HG03103 (cell line): Measurements from ENCODE around the gene NDUFAF2.
"Not testable (repeated sequence)": the region's sequence is repeated elsewhere in the genome, so short reads cannot be mapped to it uniquely, and the experiment has no call there.

Source experiments
- ATAC-seq: cut with Tn5 transposase; IDR thresholded peaks from one replicate; pipeline ENCODE4 v1.9.1; 2021; ENCODE audit warnings: low read depth; ENCODE audit not compliant: unreplicated experiment

NDUFAF2 gene

GRCh38 chr5:61047346-61047745, 102.3 kb downstream of the NDUFAF2 start:
- ATAC-seq, result no peak

DNA sequence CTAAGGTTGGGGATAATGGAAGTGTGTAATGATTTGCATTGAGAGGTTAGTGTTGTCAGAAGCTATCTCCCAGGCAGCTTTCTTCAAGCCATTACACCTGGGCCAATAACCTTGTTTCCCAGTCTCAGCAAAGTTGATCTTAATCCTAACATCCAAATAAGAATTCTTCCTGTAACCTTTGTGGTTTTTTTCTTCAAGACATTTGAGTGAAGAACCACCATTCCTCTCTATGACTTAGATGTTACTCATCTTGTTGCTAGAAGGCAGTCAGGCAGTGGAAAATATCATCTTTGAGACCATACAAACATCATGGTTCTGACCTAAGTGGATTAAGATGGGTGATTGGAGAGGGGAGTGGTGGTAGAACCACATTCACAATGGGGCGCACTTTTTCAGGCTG, 103.5 kb downstream of the NDUFAF2 start:
- ATAC-seq, result no peak

DNA sequence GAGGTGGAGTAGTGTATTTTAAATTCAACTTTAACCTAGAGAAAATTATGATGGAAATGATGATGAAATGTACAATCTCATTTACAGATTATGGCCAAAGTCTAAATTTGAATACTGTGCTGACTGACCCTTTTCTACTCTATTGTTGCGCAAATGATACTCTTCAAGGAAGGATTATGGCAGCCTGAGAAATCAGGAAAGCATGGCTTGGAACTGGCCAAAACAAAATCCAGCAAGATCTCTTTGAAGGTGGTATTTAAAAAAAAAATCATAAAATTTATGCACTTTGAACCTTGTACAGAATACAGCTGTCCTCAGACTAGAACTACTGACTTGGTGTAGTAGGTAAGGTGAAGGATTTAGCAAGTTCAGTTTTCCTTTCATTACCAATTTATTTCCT, 105.3 kb downstream of the NDUFAF2 start:
- ATAC-seq, result no peak

GRCh38 chr5:61051267-61051666, 106.3 kb downstream of the NDUFAF2 start:
- no peak for ATAC-seq

GRCh38 chr5:61052882-61053281, 107.9 kb downstream of the NDUFAF2 start:
- ATAC-seq, result no peak

- no peak for ATAC-seq
Observed at GRCh38 chr5:61053937-61054336, 108.9 kb downstream of the NDUFAF2 start.

DNA sequence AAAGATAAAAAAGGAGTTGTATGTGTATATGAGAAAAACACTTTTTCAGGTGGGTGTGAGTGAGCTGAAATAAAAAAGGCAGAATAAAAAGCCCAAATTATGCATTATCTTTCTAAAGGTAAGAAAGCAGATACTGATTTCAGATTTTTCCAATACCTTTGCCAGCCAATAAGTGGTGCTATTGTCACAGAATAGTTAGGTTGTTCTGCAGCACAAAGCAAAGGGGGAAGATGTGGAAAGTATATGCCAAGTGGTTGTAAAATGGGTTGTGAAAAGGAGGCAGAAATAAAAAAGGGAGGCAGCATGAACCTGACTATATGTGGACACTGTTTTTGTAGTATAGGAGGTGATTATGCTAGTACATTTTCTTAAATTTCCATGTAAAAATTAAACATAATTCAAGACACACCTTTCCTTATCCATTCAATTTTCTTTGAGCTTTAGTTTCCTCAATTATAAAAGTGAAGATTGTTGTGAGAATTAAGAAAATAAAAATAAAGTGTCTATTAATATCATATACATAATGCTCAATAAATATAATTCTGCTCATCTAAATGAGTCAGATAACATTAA, 110.5 kb downstream of the NDUFAF2 start:
- ATAC-seq, result no peak

- no peak for ATAC-seq
Observed at GRCh38 chr5:61059499-61059898, 114.5 kb downstream of the NDUFAF2 start.

DNA sequence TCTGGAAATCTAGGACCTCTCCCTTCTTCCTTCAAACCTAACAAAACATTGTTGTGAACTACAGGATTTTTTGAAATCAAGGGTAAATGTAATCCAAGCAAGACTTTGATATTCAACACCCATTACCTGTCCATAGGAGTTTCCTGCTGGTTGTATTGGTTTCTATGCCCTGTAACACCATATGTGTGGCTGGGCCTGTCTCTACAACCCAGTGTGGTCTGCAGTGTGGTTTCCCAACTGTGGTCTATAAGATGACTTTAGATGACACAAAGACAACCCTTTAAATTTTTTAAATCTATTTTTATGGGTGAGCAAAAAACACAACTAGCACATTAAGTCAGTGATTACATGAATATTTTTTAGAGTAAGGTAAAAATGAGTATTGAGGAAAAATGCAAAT, 124.1 kb downstream of the NDUFAF2 start:
- ATAC-seq, result no peak

DNA sequence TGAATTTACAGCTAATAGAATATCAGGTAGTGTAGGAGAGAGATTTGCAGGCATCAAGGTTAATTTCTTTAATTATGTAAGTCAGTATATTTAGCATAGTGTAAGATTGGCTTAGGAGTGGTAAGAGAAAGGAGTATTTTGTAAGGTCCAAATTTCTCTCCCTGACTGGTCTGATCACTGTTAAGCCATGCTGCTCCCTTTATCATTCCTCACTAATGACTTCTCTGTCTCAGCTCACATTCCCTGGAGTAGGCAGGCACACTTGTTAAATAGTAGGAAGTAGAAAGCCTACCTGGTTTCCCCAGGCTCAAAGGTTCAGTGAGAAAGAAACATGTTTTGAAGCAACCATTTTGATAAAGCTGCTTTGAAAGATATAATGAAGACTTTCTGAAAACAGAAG, 126.5 kb downstream of the NDUFAF2 start:
- ATAC-seq, result no peak

- no peak for ATAC-seq
Observed at GRCh38 chr5:61076626-61077025, 131.6 kb downstream of the NDUFAF2 start.

DNA sequence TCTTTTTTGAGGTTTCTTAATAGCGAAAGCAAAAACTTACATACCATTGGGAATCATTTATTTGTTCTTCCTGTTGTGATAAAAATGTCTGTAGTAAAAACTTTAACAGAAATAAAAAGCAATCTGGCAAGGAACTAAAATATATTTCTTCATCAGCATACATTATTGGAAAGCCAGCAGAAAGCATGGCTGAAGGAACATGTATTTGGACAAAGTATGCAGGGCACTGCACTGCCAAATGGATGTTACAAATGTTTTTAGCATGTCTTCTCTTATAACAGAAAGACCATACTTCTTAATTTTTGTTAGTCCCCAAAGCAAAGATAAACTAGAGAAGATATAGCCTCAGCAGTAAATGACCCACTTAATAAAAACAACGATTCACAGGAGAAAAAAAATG, 136.7 kb downstream of the NDUFAF2 start:
- ATAC-seq, result no peak

DNA sequence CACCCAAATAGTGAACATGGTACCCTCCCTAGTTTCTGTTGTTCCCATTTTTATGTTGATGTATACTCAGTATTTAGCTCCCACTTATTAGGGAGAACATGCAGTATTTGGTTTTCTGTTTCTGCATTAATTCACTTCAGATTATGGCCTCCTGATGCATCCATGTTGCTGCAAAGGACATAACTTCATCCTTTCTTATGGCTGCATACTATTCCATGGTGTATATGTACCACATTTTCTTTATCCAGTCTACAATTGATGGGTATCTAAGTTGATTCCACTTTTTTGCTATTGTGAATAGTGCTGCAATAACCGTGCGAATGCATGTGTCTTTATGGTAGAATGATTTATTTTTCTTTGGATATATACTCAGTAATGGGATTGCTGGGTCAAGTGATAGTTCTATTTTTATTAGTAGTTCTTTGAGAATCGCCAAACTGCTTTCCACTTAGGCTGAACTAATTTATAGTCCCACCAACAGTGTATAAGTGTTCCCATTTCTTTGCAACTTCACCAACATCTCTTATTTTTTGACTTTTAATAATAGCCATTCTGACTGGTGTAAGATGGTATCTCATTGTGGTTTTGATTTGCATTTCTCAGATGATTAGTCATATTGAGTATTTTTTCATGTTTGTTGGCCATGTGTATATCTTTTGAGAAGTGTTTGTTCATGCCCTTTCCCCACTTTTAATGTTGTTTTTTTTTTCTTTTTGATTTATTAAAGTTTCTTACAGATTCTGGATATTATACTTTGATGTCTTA, 137.7 kb downstream of the NDUFAF2 start:
- no peak for ATAC-seq

- no peak for ATAC-seq
Observed at GRCh38 chr5:61084658-61085057, 139.7 kb downstream of the NDUFAF2 start.

DNA sequence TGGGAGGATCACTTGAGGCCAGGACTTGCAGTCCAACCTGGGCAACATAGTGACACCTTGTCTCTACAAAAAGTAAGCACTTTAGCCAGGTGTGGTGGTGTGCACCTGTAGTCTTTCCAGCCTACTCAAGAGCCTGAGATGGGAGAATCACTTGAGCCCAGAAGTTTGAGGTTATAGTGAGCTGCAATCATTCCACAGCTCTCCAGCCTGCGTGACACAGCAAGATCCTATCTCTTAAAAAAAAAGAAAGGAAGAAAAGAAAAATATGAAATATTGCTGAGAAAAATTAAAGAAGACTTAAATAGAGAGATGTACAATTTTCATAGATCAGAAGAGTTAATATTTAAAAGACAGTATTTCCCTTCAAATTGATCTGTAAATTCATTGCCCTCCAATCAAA, 140.9 kb downstream of the NDUFAF2 start:
- ATAC-seq, result no peak

DNA sequence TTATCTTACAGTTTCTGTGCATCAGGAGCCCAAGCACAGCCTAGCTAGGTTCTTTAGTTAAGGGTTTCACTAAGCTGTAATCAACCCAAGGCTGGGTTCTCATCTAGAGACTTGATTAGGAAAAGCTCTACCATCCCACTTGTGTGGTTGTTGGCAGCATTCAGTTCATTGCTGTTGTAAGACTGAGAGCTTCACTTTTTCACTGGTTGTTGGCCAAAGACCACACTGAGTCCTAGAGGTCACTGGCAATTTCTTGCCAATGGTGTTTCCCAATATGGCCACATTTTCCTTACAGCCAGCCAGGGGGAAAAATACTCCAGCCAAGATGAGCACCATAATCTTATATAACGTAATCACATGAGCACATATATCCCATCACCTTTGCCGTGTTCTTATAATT, 142.9 kb downstream of the NDUFAF2 start:
- no peak for ATAC-seq

DNA sequence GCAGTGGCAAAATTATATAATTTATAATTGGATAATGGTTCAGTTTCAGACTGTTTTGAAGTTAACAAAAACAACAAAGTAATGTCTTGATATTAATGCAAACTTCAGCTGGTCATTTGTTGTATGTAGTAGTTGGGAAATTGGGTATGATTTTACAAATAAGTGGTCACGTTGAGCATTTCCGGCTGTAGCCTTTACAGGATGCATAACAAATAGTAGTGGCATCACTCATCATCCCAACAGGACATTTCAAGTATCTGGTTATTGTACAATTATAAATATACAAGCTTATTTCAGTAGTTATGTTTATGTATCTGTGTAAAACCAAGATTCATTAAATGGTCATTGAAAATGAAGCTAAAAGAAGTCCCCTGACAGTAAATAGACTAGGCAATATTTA, 144.3 kb downstream of the NDUFAF2 start:
- ATAC-seq, result no peak

GRCh38 chr5:61093046-61093771, 148.2 kb downstream of the NDUFAF2 start:
- not testable (repeated sequence) for ATAC-seq

GRCh38 chr5:61097465-61097864, 152.5 kb downstream of the NDUFAF2 start:
- ATAC-seq, result no peak

DNA sequence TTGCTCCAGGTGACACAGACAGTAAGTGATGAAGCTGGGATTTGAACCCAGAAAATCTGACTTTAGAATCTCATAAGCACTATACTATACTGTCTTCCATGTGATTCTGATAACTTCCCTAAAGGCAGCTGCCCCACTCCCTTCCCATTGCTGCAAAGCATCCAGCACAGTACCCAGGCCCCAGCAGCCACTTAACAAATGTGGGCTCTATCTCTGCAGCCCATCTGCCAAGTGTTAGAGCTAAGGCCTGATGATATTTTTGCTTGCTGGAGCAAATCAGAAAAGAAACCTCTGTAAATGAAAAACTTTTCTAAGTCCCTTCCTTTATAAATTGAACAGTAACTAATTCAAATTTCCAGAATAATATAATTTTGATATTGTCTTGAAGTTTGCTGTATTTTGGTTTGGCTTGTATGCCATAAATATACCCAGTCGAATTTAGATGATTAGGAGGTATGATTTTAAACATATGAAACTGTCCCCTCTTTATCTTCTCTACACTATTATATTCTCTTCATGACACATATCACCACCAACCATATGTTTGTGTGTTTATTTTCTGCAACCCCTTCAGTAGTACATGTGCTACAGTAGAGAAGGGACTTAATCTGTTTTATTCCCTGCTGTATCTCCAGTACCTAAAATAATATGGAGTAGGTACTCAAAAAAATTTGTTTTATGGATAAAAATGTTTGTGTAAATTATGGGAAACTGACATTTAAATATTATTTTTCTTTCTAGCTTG, 153.4 kb downstream of the NDUFAF2 start:
- no peak for ATAC-seq

- ATAC-seq, result no peak
Observed at GRCh38 chr5:61100437-61100836, 155.4 kb downstream of the NDUFAF2 start.
